GM12873 (cell line): ENCODE measurements around the gene ABRACL.

Experiments
- TF ChIP-seq, protein P1 (sequence below): IDR thresholded peaks from 2 replicates; pipeline ENCODE4 v1.5.1; 2012; ENCODE audit warnings: low read depth, mild to moderate bottlenecking, moderate library complexity, low read length, control low read depth; ENCODE audit not compliant: insufficient read depth; ENCODE audit errors: missing control alignments

The ABRACL gene

GRCh38 chr6:139013185-139013800, 15.3 kb upstream of the ABRACL start:
- TF ChIP-seq, protein P1, sequence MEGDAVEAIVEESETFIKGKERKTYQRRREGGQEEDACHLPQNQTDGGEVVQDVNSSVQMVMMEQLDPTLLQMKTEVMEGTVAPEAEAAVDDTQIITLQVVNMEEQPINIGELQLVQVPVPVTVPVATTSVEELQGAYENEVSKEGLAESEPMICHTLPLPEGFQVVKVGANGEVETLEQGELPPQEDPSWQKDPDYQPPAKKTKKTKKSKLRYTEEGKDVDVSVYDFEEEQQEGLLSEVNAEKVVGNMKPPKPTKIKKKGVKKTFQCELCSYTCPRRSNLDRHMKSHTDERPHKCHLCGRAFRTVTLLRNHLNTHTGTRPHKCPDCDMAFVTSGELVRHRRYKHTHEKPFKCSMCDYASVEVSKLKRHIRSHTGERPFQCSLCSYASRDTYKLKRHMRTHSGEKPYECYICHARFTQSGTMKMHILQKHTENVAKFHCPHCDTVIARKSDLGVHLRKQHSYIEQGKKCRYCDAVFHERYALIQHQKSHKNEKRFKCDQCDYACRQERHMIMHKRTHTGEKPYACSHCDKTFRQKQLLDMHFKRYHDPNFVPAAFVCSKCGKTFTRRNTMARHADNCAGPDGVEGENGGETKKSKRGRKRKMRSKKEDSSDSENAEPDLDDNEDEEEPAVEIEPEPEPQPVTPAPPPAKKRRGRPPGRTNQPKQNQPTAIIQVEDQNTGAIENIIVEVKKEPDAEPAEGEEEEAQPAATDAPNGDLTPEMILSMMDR: no peak

DNA sequence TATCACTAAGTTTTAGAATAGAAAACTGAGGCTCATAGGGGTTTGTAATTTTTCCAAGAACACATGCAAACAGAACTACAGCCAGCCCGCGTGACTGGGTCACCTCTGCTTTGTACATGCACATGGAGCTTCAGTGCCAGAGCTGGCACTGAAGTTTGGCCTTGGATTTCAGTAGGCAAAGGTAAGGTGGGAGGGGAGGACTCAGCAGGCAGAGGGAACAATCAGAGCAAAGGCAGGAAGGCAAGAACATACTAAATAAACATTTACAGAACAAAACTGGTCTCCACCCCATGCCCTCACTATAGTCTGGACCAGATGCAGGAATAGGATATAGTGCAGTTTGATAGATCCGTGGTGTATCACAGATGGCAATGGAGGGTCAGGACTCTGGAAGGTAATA, 13.6 kb upstream of the ABRACL start:
- TF ChIP-seq, protein P1: no peak

DNA sequence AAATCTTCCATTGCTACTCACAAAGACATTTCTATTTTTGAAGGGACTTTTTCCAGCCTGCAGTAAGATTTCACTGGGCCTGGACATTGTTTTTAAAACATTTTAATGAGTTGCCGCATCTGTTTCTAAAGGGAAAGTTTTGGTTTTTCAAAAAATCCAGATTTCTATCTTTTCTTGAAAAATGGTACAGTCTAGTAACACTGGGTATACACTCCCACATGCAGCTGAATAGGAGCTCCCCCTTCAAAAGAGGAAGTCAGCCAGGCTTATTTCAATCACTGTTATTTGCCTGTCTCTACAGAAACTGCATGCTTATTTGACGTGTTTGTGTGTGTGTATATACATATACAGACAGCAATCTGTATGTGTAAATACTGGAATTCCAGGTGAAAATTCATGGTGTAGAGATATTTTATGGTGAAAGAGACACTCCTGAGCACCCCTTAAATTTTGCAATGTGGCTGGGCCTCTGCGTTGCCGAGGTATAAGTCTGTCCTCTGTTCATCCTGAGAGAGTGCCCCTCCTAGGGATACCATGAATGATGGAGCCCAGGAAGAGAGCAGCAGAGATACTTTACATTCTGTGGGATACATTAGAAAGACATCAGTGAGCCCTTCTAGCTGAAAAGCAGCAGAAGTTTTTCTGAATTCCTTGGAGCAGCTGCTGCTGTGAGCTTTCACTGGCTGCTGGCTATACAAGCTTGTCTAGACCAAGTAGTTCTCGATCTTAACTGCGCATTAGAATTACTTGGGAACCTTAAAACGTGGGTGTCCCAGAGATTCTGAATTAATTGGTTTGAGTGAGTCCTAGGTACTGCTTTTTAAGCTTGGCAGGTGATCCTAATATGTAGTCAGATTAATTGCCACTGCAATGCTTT, 12.0 kb upstream of the ABRACL start:
- TF ChIP-seq, protein P1: no peak

DNA sequence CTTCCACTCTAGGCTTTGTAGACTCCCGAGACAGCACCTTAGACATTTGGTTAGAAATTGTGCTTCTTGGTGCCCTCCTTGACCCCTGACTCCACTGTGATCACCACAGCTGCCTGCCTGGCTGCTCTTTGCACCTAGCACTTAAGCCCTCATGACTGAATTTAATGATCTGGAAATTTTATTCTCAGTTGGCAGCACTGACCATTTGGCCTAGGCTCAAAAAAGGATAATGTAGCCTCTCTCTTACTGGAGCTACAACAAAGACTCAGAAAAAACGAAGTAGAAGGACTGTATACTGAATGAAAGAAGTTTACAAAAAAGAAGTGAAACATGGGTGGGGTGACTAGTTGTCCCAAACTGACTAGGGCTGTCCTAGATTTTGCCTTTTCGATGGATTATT, 11.3 kb upstream of the ABRACL start:
- TF ChIP-seq, protein P1: no peak

DNA sequence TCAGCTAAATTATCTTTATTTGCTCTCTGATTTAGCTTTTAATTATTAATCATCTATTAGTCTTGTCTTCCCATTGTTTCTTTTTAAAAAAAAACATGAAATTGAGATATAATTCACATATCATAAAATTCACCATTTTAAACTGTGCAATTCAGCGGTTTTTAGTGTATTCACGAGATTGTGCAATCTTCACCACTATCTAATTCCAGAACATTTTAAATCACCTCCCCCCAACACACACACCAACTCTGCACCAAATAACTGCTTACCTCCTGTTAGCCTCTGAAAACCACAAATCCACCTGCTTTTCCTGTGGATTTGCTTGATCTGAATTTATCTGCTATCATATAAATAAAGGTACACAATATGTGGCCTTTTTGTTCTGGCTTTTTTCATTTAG, 8.8 kb upstream of the ABRACL start:
- TF ChIP-seq, protein P1: no peak

GRCh38 chr6:139020689-139021088, 7.9 kb upstream of the ABRACL start:
- TF ChIP-seq, protein P1: no peak

DNA sequence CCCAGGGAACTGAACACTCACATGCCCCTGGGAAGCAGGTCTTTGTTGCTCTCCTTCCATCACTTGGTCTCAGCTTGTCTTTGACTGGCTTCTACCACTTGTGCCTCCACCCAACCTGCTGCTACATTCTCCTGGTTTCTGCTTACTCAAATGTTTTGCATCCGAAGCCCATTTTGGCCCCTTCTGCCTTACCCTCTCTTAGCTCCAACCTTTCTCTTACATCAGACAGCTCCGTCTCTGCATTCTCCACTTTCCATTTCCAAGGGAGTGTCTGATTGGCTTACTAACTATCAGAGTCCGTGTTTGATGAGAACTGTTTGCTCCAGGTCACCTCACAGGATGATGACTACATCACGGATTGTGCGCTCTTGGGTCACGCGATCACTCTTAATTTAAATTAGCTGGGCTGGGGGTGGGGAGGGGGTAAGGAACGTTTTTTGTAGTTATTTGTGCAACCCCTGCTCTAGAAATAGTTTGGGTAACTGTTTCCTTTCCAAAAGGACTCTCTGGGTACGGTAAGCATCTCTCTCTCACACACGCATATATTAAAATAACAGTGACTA, 844 bp upstream of the ABRACL start:
- TF ChIP-seq, protein P1: no peak
